C4-2B (cell line): Measurements from ENCODE around the gene SRCIN1.

Source experiments
- H3K27ac ChIP-seq: fragments of 450-650 bp; 2 replicates; pipeline ENCODE4 v1.5.1; 2017
- ZFX ChIP-seq: fragments of 450-650 bp; IDR thresholded peaks from 2 replicates; pipeline ENCODE4 v1.6.1; 2017
- TF ChIP-seq, protein P1 (sequence below): fragments of 450-650 bp; conservative IDR thresholded peaks from 2 replicates; pipeline ENCODE4 v1.5.1; 2017; ENCODE audit warnings: mild to moderate bottlenecking

Gene SRCIN1

DNA sequence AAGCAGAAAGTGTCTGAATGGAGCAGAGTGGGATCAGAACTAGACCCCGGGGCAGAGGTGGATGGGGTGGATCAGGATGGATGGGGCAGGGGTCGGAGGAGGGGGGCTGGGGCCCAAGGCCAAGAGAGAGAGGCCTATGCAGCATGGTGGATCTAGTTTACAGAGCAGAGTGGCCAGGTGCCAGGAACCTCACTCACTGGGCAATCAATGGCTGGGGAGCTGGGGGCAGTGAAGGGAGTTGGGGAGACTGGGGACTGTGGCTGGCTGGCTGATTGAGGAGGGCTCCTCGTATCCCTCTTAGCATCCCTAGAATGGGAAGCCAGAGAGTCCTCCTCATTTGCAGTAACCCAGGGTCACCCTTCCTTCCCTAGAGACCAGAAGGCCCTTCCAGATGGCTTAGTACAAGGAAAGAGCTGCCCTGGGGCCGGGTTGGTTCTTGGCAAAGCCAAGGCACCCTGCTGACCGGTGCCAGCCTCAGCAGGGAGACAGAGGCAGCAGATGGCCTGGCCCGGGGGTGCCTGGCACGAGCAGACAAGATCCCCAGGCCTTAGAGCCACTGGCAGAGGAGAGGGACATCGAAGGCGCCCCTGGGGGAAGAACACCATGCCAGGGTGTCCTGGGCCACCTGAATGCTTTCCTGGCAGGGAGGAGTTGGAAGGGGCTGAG, 36.8 kb downstream of the SRCIN1 start:
- TF ChIP-seq, protein P1, sequence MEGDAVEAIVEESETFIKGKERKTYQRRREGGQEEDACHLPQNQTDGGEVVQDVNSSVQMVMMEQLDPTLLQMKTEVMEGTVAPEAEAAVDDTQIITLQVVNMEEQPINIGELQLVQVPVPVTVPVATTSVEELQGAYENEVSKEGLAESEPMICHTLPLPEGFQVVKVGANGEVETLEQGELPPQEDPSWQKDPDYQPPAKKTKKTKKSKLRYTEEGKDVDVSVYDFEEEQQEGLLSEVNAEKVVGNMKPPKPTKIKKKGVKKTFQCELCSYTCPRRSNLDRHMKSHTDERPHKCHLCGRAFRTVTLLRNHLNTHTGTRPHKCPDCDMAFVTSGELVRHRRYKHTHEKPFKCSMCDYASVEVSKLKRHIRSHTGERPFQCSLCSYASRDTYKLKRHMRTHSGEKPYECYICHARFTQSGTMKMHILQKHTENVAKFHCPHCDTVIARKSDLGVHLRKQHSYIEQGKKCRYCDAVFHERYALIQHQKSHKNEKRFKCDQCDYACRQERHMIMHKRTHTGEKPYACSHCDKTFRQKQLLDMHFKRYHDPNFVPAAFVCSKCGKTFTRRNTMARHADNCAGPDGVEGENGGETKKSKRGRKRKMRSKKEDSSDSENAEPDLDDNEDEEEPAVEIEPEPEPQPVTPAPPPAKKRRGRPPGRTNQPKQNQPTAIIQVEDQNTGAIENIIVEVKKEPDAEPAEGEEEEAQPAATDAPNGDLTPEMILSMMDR, result no peak
- no peak for TF ChIP-seq ZFX
- H3K27ac ChIP-seq, result no peak overlapping the region

DNA sequence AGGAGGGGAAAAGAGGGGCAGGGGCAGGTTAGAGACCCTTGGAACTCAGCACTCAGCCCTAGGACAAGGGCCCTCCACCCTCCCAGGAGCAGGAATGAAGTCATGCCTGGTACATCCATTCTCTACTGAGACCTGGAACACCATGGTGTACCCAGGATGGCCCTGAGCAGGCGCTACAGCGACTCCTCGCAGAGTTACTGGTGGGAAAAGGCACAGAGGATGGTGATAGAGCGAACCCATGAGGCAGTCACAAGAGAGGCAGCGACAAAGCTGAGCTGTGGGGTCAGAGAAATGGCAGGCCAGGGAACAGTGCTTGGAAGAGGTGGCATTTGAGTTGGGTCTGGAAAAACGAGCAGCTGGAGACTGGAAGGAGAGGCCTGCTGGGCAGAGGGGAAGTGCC, 37.5 kb downstream of the SRCIN1 start:
- H3K27ac ChIP-seq, result no peak overlapping the region

DNA sequence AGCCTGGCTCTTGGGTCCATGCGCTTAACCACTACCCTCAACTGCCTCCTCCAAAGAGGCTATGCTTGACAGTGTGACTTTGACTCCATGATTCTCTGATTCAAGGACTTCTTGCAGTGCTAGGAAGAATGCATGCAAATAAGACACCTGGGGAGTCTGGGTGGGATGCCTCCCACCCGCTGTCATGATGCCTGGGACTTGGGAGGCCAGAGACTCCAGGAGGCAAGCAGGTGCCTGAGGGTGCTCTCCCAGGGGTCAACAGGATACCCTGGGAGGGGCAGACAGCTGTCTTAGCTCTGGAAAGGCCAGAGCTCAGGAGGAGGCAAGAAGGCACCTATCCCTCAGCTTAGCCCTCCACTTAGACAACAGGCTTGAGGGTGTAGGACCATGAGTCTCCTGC, 38.4 kb downstream of the SRCIN1 start:
- no peak overlapping the region for H3K27ac ChIP-seq
- no peak for TF ChIP-seq ZFX
- TF ChIP-seq, protein P1, result no peak

More for the DNA sequence above, 37.5 kb downstream of the SRCIN1 start:
- TF ChIP-seq, protein P1, result no peak
- no peak for TF ChIP-seq ZFX

DNA sequence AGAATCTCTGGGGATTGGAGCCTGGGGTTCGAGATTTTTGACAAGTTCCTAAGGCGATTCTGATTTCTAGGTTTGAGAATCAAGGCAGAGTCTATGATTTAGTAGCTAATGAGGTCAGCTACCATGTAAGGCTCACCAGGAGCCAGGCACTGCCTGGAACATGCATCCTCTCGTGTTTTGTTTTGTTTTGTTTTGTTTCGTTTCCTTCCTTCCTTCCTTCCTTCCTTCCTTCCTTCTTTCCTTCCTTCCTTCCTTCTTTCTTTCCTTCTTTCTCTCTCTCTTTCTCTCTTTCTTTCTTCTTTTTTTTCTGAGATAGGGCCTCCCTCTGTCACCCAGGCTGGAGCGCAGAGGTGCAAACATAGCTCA, 39.1 kb downstream of the SRCIN1 start:
- no peak overlapping the region for H3K27ac ChIP-seq
- no peak for TF ChIP-seq ZFX
- TF ChIP-seq, protein P1, result no peak

DNA sequence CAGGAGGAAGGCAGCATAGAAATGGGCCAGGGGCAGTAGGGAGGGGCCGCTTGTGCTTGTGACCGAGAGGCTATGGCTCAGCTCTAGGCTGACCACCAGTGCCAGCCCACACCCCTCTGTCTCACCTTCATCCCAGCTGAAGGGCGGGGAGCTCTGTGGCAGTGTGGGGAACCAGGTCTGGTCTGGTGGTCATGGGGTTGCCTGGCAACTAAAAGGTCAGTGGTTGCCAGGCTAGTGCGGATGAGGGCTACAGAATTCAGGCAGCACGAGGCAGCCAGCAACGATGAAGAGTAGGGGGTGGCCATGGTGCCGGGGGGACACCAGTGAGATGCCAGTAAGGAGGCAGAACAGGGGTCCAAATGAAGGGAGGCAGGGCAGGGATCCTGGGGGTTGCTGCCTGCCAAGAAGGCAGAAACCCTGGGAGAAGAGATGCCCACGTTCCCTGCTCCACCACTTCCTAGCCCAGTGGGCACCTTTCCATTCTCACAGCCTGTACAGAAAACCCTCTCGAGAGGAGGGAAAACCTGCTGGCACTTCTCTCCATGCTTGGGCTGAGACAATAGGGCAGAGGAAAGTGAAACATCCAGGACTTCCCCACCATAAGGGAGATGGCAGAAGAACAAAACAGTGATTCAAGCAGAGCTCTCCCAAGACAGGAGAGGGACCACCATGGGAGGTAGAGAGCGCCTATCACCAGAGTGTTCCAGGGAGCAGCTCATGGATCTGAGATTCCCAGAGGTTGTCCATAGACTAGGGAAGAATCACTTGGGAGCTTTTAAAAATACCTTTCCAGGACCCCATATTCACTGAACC, 39.7 kb downstream of the SRCIN1 start:
- TF ChIP-seq, protein P1, result no peak
- no peak for TF ChIP-seq ZFX
- H3K27ac ChIP-seq, result no peak overlapping the region

DNA sequence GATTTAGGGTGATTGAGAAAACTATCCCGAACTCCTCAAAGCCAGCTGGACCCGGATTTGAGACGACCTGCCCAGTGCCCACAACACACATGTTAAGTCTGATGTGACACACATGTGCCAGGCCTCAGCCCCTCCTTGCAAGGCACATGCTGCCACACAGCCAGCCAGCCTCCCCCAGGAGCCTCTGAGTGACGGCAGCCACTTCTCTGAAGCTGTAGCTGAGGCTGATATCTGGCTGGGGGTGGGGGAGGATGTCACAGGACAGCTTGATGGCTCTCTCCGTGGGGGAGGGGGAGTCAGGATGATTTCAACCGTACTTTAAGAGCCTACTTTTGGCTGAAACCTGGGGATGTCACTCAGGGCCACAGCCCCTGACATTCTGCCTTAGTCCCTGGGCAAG, 40.9 kb downstream of the SRCIN1 start:
- no peak for TF ChIP-seq ZFX
- TF ChIP-seq, protein P1, result no peak
- H3K27ac ChIP-seq, result no peak overlapping the region

DNA sequence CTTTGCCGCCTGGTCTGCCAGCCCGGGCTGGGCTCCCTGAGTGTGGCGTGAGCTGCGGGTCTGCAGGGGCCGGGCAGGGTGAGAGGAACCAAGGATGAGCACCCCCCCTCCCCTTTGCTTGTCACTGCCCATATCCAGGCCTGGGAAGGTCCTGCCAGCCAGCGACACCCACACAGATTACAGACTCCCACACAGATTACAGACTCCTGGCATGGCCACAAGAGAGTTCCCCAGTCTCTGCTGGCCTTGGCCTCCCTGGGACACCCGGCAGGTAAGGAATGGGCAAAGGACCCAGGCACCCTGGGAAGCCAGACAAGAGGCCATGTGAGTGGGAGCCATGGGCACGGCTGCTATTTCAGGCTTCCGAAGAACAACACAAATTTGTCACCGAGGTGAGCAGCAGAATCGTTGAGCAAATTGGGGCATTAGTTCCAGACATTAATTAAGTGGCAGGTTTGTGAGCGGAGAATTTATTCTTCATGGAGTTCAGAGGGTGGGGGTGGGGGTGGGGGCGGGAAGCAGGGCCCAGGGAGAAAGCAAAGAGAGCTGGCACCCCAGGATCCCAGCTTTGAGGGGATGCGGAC, 41.4 kb downstream of the SRCIN1 start:
- H3K27ac ChIP-seq, result no peak overlapping the region
- TF ChIP-seq, protein P1, result no peak
- no peak for TF ChIP-seq ZFX
